Prostate gland (tissue), 2 donors: ENCODE results near the gene NFKBIA.

Source experiments
- CTCF ChIP-seq, 4 experiments: fragments of 200-600 bp in 2 of 4; fragments of 450-650 bp in 2 of 4; sonication (generic) in 2 of 4; IDR thresholded peaks; 1 replicate in 3 of 4; 2 replicates in 1 of 4; pipeline ENCODE4 v1.5.1; 2016 to 2019; ENCODE audit warnings: antibody characterized with exemption in 4 of 4, mild to moderate bottlenecking in 2 of 4, moderate library complexity in 2 of 4
- POLR2A ChIP-seq: fragments of 450-650 bp; IDR thresholded peaks from one replicate; pipeline ENCODE4 v1.6.1; 2016; ENCODE audit warnings: antibody characterized with exemption, mild to moderate bottlenecking
- POLR2AphosphoS5 ChIP-seq: sonication (generic); formaldehyde crosslinking; IDR thresholded peaks from one replicate; pipeline ENCODE4 v1.6.1; 2017; ENCODE audit warnings: antibody characterized with exemption

GRCh38 chr14:35430459-35431199 is 26.1 kb upstream of the NFKBIA start:
- no peak for TF ChIP-seq CTCF (IDR thresholded peaks at IDR 0.05)
- TF ChIP-seq POLR2A, result no peak
- TF ChIP-seq POLR2AphosphoS5, result no peak
